SW 1271 (cell line): ENCODE data around the gene DCAKD.

Experiments
- DNase-seq, 2 experiments: peaks; one replicate each; lab custom pipeline; 2025; lab: John Stamatoyannopoulos, UW

Gene DCAKD

GRCh38 chr17:44999433-44999832 is 52.0 kb downstream of the DCAKD start:
- no peak for DNase-seq

GRCh38 chr17:44998646-44999045 is 52.8 kb downstream of the DCAKD start:
- no peak for DNase-seq

GRCh38 chr17:44997733-44998520 is 53.5 kb downstream of the DCAKD start:
- no peak for DNase-seq

DNA sequence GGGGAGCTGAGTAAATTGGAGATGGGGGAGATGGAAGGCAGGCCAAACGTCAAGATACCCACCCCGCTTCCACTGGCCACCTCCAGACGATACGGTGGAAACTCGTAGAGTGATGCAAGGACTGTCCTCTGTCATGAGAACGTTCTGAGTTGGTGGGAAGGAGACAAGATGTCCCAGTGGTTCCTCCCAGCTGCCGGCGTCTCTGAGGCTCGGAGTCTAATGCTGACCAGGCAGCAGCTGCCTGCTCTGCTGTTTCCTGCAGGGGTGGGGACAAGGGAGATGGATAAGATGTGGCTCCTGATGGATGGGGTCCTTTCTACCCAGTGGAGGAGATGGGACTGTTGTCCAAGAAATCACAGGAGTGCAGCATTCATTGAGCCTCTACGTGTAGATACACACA is 55.1 kb downstream of the DCAKD start:
- DNase-seq, result no peak

DNA sequence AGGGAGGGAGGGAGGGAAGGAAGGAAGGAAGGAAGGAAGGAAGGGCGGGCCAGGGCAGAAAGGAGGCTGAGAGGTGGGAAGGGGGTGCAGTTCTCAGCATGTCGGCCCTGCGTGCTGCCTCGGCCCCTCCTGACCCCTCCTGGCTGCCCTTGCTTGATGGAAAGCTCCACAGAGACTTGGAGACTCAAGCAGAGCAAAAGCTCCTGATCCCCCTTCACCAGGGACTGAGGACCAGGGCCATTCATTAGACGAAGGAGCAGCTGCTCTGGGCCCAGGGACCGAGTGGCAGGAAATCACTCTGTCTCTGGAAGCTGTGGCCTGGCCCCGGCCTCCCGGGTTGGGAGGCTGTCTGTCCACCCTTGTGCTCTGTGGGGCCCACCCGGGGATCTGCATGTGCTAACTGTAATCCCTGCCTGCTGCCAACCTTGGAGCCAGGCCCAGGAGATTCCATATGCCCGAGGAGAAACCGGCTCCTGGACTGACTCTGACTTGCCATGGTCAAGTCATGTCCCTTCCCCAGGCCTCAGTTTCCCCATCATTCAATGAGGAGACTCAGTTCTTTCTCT is 55.9 kb downstream of the DCAKD start:
- DNase-seq, result no peak

- DNase-seq, result no peak
Measured at GRCh38 chr17:44992242-44992939, 59.0 kb downstream of the DCAKD start.

DNA sequence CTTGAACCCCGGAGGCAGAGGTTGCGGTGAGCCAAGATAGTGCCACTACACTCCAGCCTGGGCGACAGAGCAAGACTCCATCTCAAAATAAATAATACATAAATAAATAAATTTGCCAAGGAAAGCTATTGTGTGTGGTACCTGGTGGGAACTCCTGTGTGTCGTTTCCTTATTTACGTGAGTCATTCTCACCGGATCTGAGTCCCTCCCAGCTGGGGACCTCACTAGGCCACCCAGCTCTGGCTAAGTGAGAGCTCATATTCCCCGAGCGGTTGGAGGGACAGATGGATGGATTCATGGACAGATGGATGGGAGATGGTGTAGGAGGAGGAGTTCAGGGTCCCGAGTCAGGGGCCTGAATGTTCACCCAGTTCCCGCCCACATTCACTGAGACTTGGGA is 60.4 kb downstream of the DCAKD start:
- DNase-seq, result no peak

DNA sequence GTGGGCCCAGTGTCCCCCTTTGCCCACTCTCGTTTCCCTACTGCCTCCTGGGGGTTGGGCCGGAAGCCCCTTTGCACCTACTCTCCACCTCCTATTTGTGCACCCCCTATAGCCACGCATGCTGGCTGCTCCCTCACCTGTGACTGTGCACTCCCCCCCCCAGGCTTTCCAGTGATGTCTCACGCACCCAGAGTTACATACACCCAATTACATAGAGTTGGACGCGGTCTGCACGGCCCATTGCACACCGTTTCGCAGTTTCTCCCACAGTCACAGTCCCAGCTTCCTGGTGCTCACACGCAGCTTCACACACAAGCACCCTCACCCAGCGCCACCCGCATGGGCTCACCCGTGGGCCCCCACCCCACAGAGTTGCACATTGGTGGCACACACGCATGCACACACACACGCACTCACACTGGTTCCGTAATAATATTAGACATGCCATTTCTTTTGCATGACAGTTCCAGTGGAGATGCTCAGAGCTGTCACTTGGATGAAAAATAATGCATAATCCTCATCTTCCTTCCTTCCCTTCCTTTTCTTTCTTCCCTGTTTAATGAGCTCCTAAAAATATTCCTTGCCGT is 61.8 kb downstream of the DCAKD start:
- no peak for DNase-seq

GRCh38 chr17:44988044-44988942 is 63.1 kb downstream of the DCAKD start:
- DNase-seq, result no peak

DNA sequence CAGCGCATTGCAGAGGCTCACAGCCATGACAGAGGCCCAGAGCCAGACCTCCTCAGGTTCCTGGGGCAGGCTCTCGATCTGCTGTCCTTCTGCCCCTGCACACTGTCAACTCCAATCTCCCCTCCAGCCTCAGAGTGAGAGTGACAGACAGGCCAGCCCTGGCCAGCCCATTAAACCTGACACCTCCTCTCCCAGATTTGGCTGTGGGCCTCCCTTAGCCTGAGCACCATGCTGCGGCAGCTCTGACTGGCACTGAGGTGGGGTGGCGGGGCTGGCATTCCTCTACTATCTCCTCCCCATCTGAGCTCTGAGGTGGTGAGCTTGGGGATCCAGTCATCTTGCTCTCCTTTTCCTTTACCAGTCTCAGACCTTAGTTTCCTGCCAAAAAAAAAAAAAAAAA is 67.9 kb downstream of the DCAKD start:
- no peak for DNase-seq

GRCh38 chr17:44982113-44982702 is 69.2 kb downstream of the DCAKD start:
- no peak for DNase-seq

- no peak for DNase-seq
Measured at GRCh38 chr17:44981221-44981968, 70.0 kb downstream of the DCAKD start.

DNA sequence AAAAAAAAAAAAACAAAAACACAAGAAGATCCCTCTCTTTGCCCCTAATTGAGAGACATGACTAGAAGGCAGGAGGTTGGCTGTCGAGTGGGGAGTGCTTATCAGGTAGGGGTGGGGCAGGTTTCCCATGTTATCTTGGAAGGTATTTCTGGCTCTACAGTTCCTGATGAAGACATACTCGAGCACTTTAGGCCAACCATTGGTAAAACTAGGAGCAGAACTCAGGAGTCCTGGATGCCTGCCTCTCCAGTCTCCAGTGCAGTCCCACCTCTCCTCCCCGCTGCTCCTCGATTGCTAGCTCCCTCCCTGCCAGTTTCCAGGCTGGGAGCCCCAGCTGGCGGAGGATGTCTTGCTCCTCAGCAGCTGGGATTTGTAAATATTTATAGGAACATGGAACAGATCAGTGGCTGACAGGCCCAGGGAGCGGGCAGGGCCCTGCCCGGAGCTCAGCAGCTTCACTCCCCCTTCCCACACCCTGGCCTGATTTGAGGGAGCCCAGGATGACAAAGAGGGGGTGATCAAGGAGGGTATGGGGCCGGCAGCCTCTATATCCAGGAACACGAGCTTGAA is 71.9 kb downstream of the DCAKD start:
- no peak for DNase-seq

DNA sequence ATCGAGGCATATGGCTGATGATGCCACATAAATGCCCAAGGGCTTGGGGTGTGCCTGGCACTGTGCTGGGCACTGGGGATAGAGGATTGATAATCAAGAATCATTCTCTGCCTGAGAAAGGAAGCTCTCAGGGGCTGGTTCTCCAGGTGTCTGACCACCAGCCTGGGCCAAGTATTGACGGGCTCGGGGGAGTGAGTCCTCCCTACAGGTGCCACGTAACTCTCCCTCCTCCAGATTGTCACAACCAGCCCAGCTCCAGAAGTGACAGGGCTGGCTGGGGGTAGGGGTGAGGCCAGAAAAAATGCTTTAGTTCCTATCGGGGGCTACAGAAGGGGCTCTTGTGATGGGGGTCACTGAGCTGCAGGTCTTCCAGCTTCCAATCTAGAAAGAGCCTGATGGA is 72.6 kb downstream of the DCAKD start:
- DNase-seq, result no peak

DNA sequence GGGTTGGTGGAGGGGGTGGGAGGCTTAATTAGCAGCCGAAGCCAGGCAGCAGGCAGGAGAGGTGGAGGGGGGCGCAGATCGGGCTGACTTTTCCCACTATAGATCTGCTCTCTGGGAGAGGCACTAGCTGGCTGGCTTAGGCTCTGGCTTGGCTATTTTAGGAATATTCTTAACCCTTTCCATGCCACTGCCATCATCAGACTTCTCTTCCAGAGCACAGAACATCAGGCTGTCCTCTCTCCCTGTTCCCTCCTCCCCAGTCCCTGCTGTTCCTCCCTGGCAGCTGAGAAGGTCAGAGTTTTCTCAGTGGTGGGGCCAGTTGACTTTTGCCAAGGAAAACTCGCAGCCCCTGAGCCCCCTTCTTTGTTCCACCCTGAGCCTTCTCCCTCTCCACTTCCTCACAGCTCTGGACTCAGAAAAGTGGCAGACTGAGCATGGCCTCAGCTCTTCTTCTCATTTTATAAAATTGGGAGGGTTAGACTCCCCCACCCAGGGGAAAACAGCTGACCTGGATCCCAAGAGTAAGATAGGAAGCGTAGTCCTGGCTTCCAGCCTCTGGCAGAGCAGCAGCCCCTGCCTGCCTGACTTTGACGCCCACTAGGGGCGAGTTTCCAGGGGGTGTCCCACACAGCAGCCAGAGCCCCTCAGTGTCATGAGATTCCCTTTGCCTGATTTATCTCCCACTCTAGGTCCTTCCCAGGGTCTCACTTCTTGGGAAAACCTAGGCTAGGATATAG is 73.5 kb downstream of the DCAKD start:
- no peak for DNase-seq

DNA sequence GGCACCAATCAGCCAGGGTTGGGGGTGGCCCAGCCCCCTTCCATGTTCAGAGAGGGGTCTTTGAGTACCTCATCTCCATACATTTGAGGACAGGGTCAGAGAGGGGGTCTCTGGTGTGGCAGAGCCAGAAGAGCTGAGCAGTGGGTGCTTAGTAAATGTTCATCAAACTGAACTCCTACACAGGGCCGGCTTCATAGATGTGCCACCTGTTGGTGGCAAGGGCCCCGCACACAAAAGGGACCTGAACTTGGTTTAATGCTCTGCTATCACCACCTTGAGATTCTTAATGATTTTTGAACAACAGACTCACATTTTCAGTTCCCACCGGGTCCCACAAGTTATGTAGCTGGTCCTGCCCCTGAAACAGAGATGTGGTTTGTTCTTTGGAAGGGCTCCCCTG is 74.4 kb downstream of the DCAKD start:
- DNase-seq, result no peak

- no peak for DNase-seq
Measured at GRCh38 chr17:44976206-44976605, 75.2 kb downstream of the DCAKD start.
